ENCODE measurements around the gene RALGPS1.

Gene RALGPS1

GRCh38 chr9:127194881-127195713 lies 280.5 kb downstream of the RALGPS1 start:
- DNase-seq = no peak

- DNase-seq = no peak
Measured at GRCh38 chr9:127195976-127196825, 281.6 kb downstream of the RALGPS1 start.

GRCh38 chr9:127196826-127197145 lies 282.2 kb downstream of the RALGPS1 start:
- DNase-seq = no peak

- DNase-seq = no peak
Measured at GRCh38 chr9:127197186-127197860, 282.7 kb downstream of the RALGPS1 start.

GRCh38 chr9:127197861-127198430 lies 283.4 kb downstream of the RALGPS1 start:
- no peak for DNase-seq

- DNase-seq = no peak
Measured at GRCh38 chr9:127198587-127198986, 284.0 kb downstream of the RALGPS1 start.

- peak; percentile 61 to 76 for DNase-seq
Measured at GRCh38 chr9:127199001-127199791, 284.6 kb downstream of the RALGPS1 start.

- no peak for DNase-seq
Measured at GRCh38 chr9:127200106-127200862, 285.7 kb downstream of the RALGPS1 start.

GRCh38 chr9:127201071-127201541 lies 286.5 kb downstream of the RALGPS1 start:
- DNase-seq = no peak

- no peak for DNase-seq
Measured at GRCh38 chr9:127201731-127202130, 287.1 kb downstream of the RALGPS1 start.

- DNase-seq = no peak
Measured at GRCh38 chr9:127202461-127203169, 288.0 kb downstream of the RALGPS1 start.

GRCh38 chr9:127203681-127204327 lies 289.2 kb downstream of the RALGPS1 start:
- no peak for DNase-seq

GRCh38 chr9:127204771-127205470 lies 290.3 kb downstream of the RALGPS1 start:
- peak; percentile 58 to 71 for DNase-seq

GRCh38 chr9:127205952-127206351 lies 291.4 kb downstream of the RALGPS1 start:
- no peak for DNase-seq

GRCh38 chr9:127206666-127207065 lies 292.1 kb downstream of the RALGPS1 start:
- DNase-seq = no peak

GRCh38 chr9:127207734-127208410 lies 293.3 kb downstream of the RALGPS1 start:
- DNase-seq = no peak

GRCh38 chr9:127208416-127208815 lies 293.8 kb downstream of the RALGPS1 start:
- no peak for DNase-seq

- DNase-seq = no peak
Measured at GRCh38 chr9:127209220-127209619, 294.6 kb downstream of the RALGPS1 start.
